ENCODE data around the gene HP.

The HP gene

GRCh38 chr16:72025404-72026114 is 28.7 kb upstream of the HP start:
- TF ChIP-seq CTCF (IDR thresholded peaks at IDR 0.05; ENCODE audit: low read depth, low read length, missing control alignments) = no peak
- no peak overlapping the region for H3K4me3 ChIP-seq (ENCODE audit: low read depth, low read length)

GRCh38 chr16:72027669-72028378 is 26.5 kb upstream of the HP start:
- in situ Hi-C loops (cut with HindIII; ENCODE audit: low sequenced_read_pairs) = no loop called here
- no peak for DNase-seq (ENCODE audit: low read depth)
- H3K4me3 ChIP-seq (ENCODE audit: low read depth, low read length) = no peak overlapping the region
- no peak for TF ChIP-seq CTCF (IDR thresholded peaks at IDR 0.05; ENCODE audit: low read depth, low read length, missing control alignments)

More at GRCh38 chr16:72025404-72026114, 28.7 kb upstream of the HP start:
- no peak for DNase-seq (ENCODE audit: low read depth)
- in situ Hi-C loops (cut with HindIII; ENCODE audit: low sequenced_read_pairs) = no loop called here

GRCh38 chr16:72029567-72030271 is 24.6 kb upstream of the HP start:
- no peak for TF ChIP-seq CTCF (IDR thresholded peaks at IDR 0.05; ENCODE audit: low read depth, low read length, missing control alignments)
- in situ Hi-C loops (cut with HindIII; ENCODE audit: low sequenced_read_pairs) = no loop called here
- no peak for DNase-seq (ENCODE audit: low read depth)
- H3K4me3 ChIP-seq (ENCODE audit: low read depth, low read length) = no peak overlapping the region

- no peak for DNase-seq (ENCODE audit: low read depth)
- TF ChIP-seq CTCF (IDR thresholded peaks at IDR 0.05; ENCODE audit: low read depth, low read length, missing control alignments) = no peak
- no peak overlapping the region for H3K4me3 ChIP-seq (ENCODE audit: low read depth, low read length)
- in situ Hi-C loops (cut with HindIII; ENCODE audit: low sequenced_read_pairs) = no loop called here
These were observed 20.9 kb upstream of the HP start for GRCh38 chr16:72033437-72033836.

- H3K4me3 ChIP-seq (ENCODE audit: low read depth, low read length) = no peak overlapping the region
- in situ Hi-C loops (cut with HindIII; ENCODE audit: low sequenced_read_pairs) = no loop called here
- no peak for DNase-seq (ENCODE audit: low read depth)
- TF ChIP-seq CTCF (IDR thresholded peaks at IDR 0.05; ENCODE audit: low read depth, low read length, missing control alignments) = no peak
These were observed 18.2 kb upstream of the HP start for GRCh38 chr16:72036098-72036497.

GRCh38 chr16:72042157-72042660 is 12.1 kb upstream of the HP start:
- DNase-seq (ENCODE audit: low read depth) = peak; percentile 13
- in situ Hi-C loops (cut with HindIII; ENCODE audit: low sequenced_read_pairs) = no loop called here
- no peak for TF ChIP-seq CTCF (IDR thresholded peaks at IDR 0.05; ENCODE audit: low read depth, low read length, missing control alignments)
- H3K4me3 ChIP-seq (ENCODE audit: low read depth, low read length) = no peak overlapping the region

Data from astrocyte of the cerebellum (primary cell).